CMK (cell line): ENCODE results near the gene BDKRB2.

Experiments used
- DNase-seq: peaks from one replicate; pipeline ENCODE4 v3.0.0-alpha.2; 2010; ENCODE audit warnings: low read depth

Gene BDKRB2

DNA sequence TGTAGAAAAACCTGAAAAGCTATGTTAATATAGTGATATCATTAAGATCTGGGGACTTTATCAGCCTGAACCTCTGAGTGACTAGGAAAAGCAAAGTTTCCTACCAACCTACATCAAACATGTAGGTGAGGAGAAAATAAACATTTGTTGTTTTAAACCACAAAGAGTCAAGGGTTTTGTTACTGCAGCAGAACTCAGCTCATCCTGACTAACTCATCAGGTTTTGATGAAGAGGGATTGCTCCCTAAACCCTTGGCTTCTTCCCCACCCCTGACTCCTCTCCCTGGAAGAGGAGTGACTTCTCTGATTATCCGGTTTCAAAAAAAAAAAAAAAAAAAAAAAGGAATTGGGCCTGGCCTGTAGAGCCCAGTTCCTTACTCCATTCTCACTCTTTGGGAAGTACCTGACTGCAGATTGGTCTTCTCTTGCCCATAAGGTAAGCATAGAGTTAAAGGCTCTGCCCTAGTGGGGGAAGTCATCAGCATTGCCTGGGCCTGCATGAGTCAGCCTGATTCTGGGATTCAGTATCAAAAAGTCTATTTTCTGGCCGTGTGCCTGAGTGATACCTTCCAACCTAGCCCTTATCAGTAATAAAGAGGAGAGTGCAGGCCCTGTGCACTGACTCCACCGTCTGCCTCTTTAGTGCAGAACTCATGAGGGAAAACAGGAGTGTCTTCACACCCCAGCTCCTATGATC, 68.3 kb downstream of the BDKRB2 start:
- no peak for DNase-seq

DNA sequence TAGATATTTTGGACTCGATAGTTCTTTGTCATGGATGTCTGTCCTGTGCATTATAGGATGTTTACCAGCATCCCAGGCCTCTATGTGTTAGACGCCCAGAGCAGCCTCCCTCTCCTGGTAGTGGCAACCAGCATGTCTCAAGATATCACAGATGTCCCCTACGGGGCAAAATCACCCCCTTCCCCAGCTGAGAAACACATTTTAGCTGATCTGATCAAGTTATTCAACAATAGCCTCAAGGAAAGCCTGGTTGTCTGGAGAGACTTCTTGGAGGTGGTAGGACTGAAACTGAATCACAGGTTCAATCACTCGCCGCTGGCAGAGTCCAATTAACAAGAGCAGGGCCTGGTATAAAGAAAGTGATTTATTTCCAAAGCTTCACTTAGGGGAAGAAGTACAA, 69.0 kb downstream of the BDKRB2 start:
- no peak for DNase-seq

DNA sequence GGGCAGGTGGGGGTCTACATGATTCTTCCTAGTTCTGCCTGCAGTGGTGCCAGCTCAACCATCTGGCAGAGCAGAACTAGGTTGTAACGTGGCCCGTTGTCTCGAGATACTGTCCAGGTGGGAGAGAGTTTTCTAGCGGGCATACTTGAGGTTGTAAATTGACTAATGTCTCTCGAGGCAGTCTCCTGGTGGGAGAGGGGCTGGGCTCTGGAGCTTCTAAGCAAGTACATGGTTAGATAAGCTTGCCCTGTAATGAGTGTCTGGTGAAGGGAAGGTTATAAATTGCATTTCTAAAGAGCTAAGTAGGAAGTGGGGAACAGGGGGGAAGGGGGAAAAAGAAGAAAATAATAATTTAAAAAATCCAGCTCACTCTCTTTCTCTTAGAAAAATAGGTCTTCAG, 69.5 kb downstream of the BDKRB2 start:
- no peak for DNase-seq

DNA sequence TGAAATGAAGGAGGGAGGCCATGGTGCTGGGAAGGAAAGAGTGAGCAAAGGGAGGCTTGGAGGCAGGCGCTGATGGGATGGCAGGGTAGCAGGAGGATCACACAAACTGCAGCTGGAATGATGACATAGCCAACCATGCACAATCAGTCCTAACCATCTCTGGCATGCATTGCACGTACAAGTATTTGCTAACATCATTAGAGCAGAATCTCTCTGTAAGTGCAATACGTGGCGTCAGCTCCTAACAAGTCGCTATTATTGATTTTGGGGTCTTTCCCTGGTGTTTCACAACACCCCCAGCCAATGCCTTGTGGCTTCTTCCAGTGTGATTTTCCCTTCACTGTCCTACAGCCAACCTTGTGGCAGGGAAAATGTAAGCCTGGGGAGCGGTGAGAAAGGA, 69.9 kb downstream of the BDKRB2 start:
- DNase-seq = no peak

DNA sequence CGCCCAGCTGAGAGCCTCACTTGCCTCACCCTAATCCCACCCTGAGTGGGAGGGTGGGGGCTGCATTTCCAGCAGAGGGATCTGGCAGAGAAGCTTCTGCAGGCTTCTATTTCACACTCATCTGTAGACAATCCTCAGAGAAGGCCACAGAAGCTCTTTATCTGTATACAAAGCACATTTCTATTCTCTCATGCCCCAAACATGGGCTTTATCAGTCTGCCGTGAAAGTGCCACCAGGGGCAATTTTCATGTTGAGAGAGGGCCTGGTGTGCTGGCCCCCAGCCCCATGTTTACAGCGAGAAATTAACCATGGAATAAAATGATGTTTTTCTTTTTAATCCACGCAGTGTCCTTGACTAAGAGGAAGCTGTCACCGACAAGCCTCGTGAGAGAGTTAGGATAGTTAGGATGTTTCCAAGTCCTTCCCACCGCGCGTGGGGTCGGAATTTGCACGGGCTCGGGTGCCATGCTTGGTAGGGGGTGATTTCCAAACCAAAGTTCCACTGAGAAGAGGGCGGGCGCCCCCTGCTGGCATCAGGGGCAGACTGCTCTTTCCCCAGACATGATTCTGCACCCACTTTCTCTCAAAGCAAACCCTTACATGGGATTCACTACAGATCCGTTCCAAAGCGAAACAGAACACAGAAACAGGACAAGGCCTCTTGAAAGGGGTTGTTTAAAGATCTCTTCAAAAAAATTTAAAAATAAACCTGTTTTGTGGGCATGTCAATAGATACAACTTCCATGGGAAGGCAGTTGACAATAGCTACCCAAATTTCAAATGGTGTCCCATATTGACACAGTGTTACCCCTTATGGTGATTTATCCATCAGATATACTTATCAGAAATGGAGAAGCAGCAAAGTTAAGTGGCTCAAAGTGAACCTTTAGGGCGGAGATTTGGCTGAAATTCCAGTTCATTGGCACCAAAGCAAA, 70.8 kb downstream of the BDKRB2 start:
- DNase-seq = peak; percentile 18

DNA sequence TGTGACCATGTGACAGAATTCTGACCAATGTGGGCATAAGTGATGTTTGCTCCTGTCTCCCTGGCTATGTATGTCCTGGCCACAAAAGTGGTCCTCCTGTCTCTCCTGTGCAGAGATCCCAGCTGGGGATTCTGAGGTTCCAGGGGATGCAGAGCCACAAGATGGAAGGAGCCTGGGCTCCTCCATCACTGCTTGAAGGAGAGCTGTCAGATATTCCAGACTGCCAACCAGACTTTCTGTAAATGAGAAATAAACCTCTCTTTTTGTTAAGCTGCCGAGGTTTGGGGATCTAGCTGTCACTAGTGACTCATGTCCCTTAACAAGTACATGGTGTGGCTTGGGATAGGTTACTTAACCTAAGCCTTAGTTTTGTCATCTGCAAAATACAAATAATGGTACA, 73.3 kb downstream of the BDKRB2 start:
- no peak for DNase-seq

DNA sequence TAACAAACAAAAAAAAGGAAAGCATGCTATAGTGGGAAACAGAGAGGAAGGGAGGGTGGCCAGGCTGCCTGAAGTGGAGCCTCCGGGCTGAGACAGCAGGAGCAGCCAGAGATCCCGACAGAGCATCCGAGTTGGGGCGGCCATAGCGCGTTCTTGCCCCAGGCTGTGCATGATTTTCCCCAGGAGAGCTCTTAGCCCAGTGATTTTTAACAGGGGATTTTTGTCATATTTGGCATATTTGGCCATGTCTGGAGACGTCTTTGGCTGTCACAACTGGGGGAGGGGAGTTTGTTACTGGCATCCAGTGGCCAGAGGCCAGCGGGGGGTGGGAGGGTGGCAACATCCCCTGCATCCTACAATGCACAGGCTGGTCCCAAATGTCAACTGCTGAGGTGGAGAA, 74.9 kb downstream of the BDKRB2 start:
- no peak for DNase-seq

DNA sequence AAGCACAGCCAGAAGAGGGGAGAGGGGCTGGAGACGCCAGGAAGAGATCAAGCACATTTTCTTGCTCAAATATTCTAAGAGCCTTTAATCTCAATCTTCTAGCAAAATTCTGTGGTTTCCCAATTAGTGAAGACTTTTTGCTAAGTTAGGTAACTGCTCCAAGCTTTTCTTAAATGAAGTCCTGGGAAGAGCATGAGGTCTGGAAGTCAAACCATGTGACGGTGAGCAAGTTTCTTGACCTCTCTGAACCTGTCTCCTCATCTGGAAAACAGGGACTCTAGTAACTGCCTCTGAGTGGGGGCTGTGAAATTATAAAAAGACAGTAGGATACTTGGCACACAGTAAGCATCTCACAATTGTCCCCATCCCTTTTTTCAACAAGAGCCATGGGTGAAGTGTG, 75.5 kb downstream of the BDKRB2 start:
- no peak for DNase-seq

DNA sequence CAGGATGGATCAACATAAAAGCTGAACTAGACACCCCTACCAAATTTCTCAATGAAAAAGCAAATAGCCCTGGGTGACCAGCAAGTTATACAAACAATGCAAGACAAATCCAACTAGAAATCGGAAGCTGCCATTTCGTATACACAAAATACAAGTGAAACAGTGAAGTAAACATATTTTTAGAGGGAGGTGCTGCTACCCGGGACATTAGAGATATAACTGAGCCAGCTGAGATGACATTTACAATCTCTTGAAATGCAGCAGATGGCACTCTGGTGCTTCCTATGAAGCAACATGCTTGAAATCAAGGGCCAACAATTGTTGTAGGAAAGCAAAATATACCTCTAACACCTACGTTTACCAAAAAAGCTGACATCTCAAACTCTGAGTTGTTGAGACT, 76.8 kb downstream of the BDKRB2 start:
- DNase-seq = no peak

DNA sequence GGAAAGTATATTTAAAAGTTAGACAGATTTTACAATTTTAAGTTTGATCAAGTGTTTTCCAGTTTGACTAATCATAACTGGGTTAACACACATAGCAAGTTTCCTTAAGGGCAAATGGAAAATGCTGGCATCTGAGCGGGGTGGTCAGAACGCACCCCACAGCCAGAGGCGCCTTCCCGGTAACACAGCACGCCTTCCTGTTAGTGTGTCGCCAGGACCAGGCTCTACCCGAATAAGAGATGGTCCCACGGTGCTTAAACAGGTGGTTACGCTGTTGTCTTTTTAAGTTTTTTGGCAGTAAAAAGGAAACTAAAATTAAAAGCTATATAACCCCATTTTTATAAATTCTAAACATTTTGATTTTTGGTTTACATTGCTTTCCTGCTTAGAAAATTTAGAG, 79.4 kb downstream of the BDKRB2 start:
- no peak for DNase-seq

DNA sequence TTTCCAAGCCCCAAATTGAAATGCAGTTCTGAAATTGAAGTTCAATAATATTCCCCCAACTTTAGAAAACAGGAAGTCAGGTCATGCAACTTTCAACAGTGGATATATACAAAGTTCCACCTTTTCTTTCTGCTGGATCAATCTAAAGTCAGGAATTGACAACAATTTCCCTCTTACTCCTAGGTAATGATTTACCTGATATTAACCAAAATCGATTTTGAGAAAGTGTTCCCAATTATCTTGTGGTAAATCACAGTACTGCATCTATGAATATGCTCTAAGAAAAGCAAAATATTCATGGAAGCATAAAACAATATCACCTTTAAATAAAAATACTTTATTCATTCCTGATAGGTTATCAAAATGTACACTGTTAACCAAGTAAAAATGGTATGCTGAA, 79.8 kb downstream of the BDKRB2 start:
- no peak for DNase-seq

DNA sequence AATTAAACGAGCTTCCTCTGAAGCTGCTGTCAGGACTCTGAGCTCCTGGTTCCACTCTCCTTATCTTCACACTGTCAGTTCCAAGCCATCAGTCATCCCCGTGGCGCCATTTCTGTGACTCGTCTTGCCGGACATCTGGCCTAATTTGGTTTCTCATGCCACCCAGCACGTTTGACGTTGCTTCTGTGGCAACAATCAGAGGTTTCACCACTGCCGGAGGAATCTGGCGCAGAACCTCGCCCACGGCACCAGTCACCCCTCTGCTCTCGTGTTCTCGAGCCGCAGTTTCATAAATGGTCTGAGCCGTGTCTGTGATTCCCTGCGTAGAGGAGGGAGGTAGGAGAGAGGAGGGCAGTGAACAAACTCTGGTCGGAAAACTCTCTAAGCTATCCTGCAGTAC, 81.0 kb downstream of the BDKRB2 start:
- no peak for DNase-seq

DNA sequence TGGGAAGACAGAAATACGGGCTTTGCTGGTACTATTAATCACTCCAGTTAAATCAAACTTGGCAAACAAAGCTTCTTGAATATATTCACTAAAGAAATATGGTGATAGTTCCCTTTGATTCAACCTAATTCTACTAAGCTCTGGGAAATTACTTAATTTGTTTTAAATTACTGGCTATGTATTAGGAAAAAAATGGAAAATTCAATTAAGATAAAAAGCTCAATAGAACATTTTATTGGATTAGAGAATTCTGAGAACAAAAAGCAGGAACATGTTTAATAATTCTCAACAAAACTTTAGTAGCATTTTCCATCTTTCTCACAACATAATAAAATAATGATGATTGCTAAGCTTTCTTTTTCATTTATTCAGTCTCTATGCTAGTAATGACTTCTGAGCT, 81.6 kb downstream of the BDKRB2 start:
- no peak for DNase-seq

DNA sequence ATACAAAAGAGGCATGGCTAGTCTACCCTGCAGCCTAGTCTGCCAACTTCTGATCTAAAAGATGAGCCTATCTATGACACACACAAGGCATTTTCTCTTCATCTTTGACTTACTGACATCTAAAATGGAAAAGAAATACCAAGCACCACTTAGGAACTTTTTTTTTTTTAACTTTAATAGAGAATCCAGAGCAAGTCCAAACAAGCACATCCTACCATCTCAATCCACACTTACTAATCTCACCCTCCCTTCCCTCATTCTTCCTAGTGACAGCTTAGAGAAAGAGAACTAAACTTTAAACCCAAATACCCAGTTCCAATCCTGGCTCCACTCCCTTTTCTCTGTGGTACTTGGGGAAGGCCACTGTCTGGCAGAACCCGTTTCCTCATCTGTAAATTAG, 83.2 kb downstream of the BDKRB2 start:
- no peak for DNase-seq
